Suprapubic skin (tissue), 4 donors: ENCODE data around the gene CEPT1. TPM values are rescaled to one million over a fixed set of nuclear protein-coding genes. Genes with fewer than 3 reads are reported as not detected.

Experiments
- DNase-seq, 2 donors: peaks; one replicate each; pipeline ENCODE4 v3.0.0-alpha.2; 2019; ENCODE audit warnings: low spot score in 2 of 2
- H3K27ac ChIP-seq: fragments of 200-600 bp; sonication (generic); one replicate; pipeline ENCODE4 v1.5.1; 2019
- H3K27me3 ChIP-seq: fragments of 200-600 bp; sonication (generic); one replicate; pipeline ENCODE4 v1.5.1; 2019
- H3K36me3 ChIP-seq: fragments of 200-600 bp; sonication (generic); one replicate; pipeline ENCODE4 v1.5.1; 2019
- H3K4me1 ChIP-seq: fragments of 200-600 bp; sonication (generic); one replicate; pipeline ENCODE4 v1.5.1; 2019
- H3K4me3 ChIP-seq: fragments of 200-600 bp; sonication (generic); one replicate; pipeline ENCODE4 v1.5.1; 2019; ENCODE audit warnings: mild to moderate bottlenecking
- H3K9me3 ChIP-seq: fragments of 200-600 bp; sonication (generic); one replicate; pipeline ENCODE4 v1.5.1; 2019
- CTCF ChIP-seq, 2 donors: fragments of 200-600 bp in 1 of 2; fragments of 450-650 bp in 1 of 2; sonication (generic) in 1 of 2; IDR thresholded peaks; one replicate each; pipeline ENCODE4 v1.5.1; 2016 to 2019; ENCODE audit warnings: antibody characterized with exemption in 2 of 2, mild to moderate bottlenecking in 1 of 2, moderate library complexity in 1 of 2
- EP300 ChIP-seq: sonication (generic); formaldehyde crosslinking; IDR thresholded peaks from one replicate; pipeline ENCODE4 v1.6.1; 2017; ENCODE audit warnings: antibody characterized with exemption
- POLR2A ChIP-seq, 2 donors: fragments of 450-650 bp; IDR thresholded peaks; one replicate each; pipeline ENCODE4 v1.6.1; 2017; ENCODE audit warnings: antibody characterized with exemption in 2 of 2, mild to moderate bottlenecking in 2 of 2, moderate library complexity in 2 of 2
- POLR2AphosphoS5 ChIP-seq, 3 donors: sonication (generic); formaldehyde crosslinking; IDR thresholded peaks; one replicate each; pipeline ENCODE4 v1.6.1; 2017; ENCODE audit warnings: antibody characterized with exemption in 3 of 3
- WGBS: methylation state at CpG from one replicate; pipeline ENCODE4 v1.1.5; 2018; 5-methylcytosine and 5-hydroxymethylcytosine counted together
- total RNA-seq, 4 donors: library from RNA; depleted of rRNA; stranded (reverse); fragments of >200 nt; gene quantifications; one replicate each; pipeline ENCODE4 v1.1.0, GENCODE V29; 2016

Gene CEPT1
- total RNA-seq, 4 donors from 2014 or later = 29.8 to 50.8 (median 36.9) TPM

- no peak for TF ChIP-seq POLR2AphosphoS5 (IDR thresholded peaks at IDR 0.05)
- no peak for TF ChIP-seq CTCF (IDR thresholded peaks at IDR 0.05)
- no peak for TF ChIP-seq EP300
- TF ChIP-seq POLR2A (IDR thresholded peaks at IDR 0.05) = no peak
Observed at GRCh38 chr1:111201275-111202090, 61.5 kb downstream of the CEPT1 start.

GRCh38 chr1:111202366-111202706, 62.3 kb downstream of the CEPT1 start:
- Histone ChIP-seq H3K4me1 (peaks cover 54% of the 10 kb centered on the region), H3K27ac (peak overlapping the region; percentile 92), H3K4me3 (peak overlapping the region; percentile 79), H3K27me3 (peaks cover 5% of the 10 kb centered on the region), H3K36me3 (peaks cover under 1% of the 10 kb centered on the region), H3K9me3 (no peaks in the 10 kb centered on the region)
- DNase-seq = no peak
- 52% methylated on average over 1 of the region's 1 CpG for WGBS
- TF ChIP-seq POLR2AphosphoS5 (IDR thresholded peaks at IDR 0.05) (no peak), CTCF (IDR thresholded peaks at IDR 0.05) (no peak), EP300 (no peak), POLR2A (IDR thresholded peaks at IDR 0.05) (no peak)

More at GRCh38 chr1:111201275-111202090, 61.5 kb downstream of the CEPT1 start:
- Histone ChIP-seq H3K27me3 (peaks cover 5% of the 10 kb centered on the region), H3K4me3 (peak overlapping the region; percentile 13), H3K4me1 (peaks cover 54% of the 10 kb centered on the region), H3K36me3 (peaks cover 7% of the 10 kb centered on the region), H3K9me3 (no peaks in the 10 kb centered on the region), H3K27ac (peak overlapping the region; percentile 92)
- no peak for DNase-seq
- 36% methylated on average over 5 of the region's 5 CpGs for WGBS

GRCh38 chr1:111202707-111203623, 62.9 kb downstream of the CEPT1 start:
- H3K4me1 ChIP-seq = peaks cover 54% of the 10 kb centered on the region
- H3K9me3 ChIP-seq = no peaks in the 10 kb centered on the region
- peak overlapping the region; percentile 79 for H3K4me3 ChIP-seq
- no peak for DNase-seq
- H3K36me3 ChIP-seq = no peaks in the 10 kb centered on the region
- H3K27ac ChIP-seq = peak overlapping the region; percentile 92
- H3K27me3 ChIP-seq = peaks cover 5% of the 10 kb centered on the region
- 44% methylated on average over 3 of the region's 4 CpGs for WGBS
- TF ChIP-seq POLR2AphosphoS5 (IDR thresholded peaks at IDR 0.05) (no peak), CTCF (IDR thresholded peaks at IDR 0.05) (no peak), POLR2A (IDR thresholded peaks at IDR 0.05) (no peak), EP300 (no peak)

DNA sequence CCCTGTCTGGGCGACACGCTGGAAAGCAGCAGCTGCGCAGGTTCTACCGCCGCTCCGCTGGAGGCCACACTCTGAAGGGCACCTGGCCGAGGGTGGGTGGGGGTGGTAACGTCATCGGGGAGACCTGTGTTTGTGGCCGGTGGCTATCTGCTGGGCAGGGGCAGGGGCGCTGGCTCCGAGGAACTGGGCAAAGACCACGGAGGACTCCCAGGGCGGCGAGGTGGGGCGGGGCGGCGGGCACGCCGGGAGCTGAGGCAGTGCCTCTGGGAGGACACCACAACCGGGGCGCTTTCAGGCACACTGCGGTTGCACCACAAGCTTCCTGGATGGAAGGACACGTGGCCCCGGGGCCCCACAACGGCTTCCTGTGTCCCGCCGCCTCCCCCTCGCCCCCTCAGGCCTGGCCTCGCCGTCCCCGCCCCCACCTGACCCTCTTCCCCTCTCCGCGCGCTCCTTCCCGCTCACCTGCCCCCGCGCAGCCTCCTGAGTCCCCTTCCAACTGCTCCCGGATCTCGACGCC, 63.7 kb downstream of the CEPT1 start:
- no peaks in the 10 kb centered on the region for H3K36me3 ChIP-seq
- 15% methylated on average over 20 of the region's 41 CpGs for WGBS
- H3K4me3 ChIP-seq = peak overlapping the region; percentile 79
- H3K4me1 ChIP-seq = peaks cover 54% of the 10 kb centered on the region
- H3K9me3 ChIP-seq = no peaks in the 10 kb centered on the region
- H3K27ac ChIP-seq = peak overlapping the region; percentile 92
- TF ChIP-seq POLR2AphosphoS5 (IDR thresholded peaks at IDR 0.05) (no peak), CTCF (IDR thresholded peaks at IDR 0.05) (no peak), POLR2A (IDR thresholded peaks at IDR 0.05) (no peak), EP300 (no peak)
- DNase-seq = peak; percentile 89 to 90
- peaks cover 5% of the 10 kb centered on the region for H3K27me3 ChIP-seq
